Measurements from ENCODE around the gene OR11L1. TPM values are rescaled to one million over a fixed set of nuclear protein-coding genes. Genes with fewer than 3 reads are reported as not detected.

The OR11L1 gene
- total RNA-seq, 1 experiment from 2014 or later = not detected

GRCh38 chr1:247857985-247858619, 16.4 kb upstream of the OR11L1 start:
- Histone ChIP-seq H3K36me3 (ENCODE audit: control insufficient read depth, insufficient read depth, low read length) (no peaks in the 10 kb centered on the region), H3K9me3 (no peaks in the 10 kb centered on the region), H3K27me3 (replicated peaks; ENCODE audit: control insufficient read depth, insufficient read depth, low read length) (no peaks in the 10 kb centered on the region), H3K4me3 (ENCODE audit: low read depth, low read length) (no peak overlapping the region), H3K4me1 (no peaks in the 10 kb centered on the region)
- TF ChIP-seq CTCF (IDR thresholded peaks at IDR 0.05; ENCODE audit: insufficient read depth in 1 of 2, low read depth in 1 of 2, low read length in 1 of 2, severe bottlenecking in 1 of 2, unreplicated experiment in 1 of 2) = no peak
- no peak for DNase-seq
- peaks cover 6% of the 10 kb centered on the region for H3K9me3 Mint-ChIP-seq (ENCODE audit: unreplicated experiment)
- CTCF ChIA-PET = no interaction called here
- H3K36me3 Mint-ChIP-seq (ENCODE audit: insufficient read depth, unreplicated experiment) = no peaks in the 10 kb centered on the region
- no peak overlapping the region for H3K27ac Mint-ChIP-seq (ENCODE audit: unreplicated experiment)
- H3K4me1 Mint-ChIP-seq (ENCODE audit: low read depth, unreplicated experiment) = no peaks in the 10 kb centered on the region
- intact Hi-C loops (cut with micrococcal nuclease; ENCODE audit: unreplicated experiment) = no loop called here
- no TSS peak for BruUV-seq (replicated peaks)
- peaks cover 11% of the 10 kb centered on the region for H3K27me3 Mint-ChIP-seq (ENCODE audit: insufficient read depth, unreplicated experiment)
- POLR2A ChIA-PET = no interaction called here
- peak overlapping the region; percentile 66 for H3K4me3 Mint-ChIP-seq (ENCODE audit: unreplicated experiment)

- Mint-ChIP-seq H3K27ac (ENCODE audit: unreplicated experiment) (no peak within 1 kb of the TSS), H3K36me3 (ENCODE audit: insufficient read depth, unreplicated experiment) (no peaks in the 10 kb centered on the region), H3K27me3 (ENCODE audit: insufficient read depth, unreplicated experiment) (peaks cover 12% of the 10 kb centered on the region), H3K9me3 (ENCODE audit: unreplicated experiment) (peaks cover 11% of the 10 kb centered on the region), H3K4me3 (ENCODE audit: unreplicated experiment) (peak within 1 kb of the TSS; percentile 66), H3K4me1 (ENCODE audit: low read depth, unreplicated experiment) (no peaks in the 10 kb centered on the region)
- Histone ChIP-seq H3K9me3 (no peaks in the 10 kb centered on the region), H3K4me1 (no peaks in the 10 kb centered on the region), H3K4me3 (ENCODE audit: low read depth, low read length) (peak within 1 kb of the TSS; percentile 10; the same call in 1 of the 2 replicates), H3K36me3 (ENCODE audit: control insufficient read depth, insufficient read depth, low read length) (no peaks in the 10 kb centered on the region), H3K27me3 (replicated peaks; ENCODE audit: control insufficient read depth, insufficient read depth, low read length) (no peaks in the 10 kb centered on the region)
- intact Hi-C loops (cut with micrococcal nuclease; ENCODE audit: unreplicated experiment) = no loop called here
- TF ChIP-seq CTCF (IDR thresholded peaks at IDR 0.05; ENCODE audit: insufficient read depth in 1 of 2, low read depth in 1 of 2, low read length in 1 of 2, severe bottlenecking in 1 of 2, unreplicated experiment in 1 of 2) = peak in 1 of 2 experiments; percentile 20
- BruUV-seq (replicated peaks) = no TSS peak
- POLR2A ChIA-PET = no interaction called here
- DNase-seq = peak in 1 of 2 experiments; percentile 40
- CTCF ChIA-PET = no interaction called here
These were observed 15.6 kb upstream of the OR11L1 start, which contains the start of gene TRIM58 for GRCh38 chr1:247857069-247857984. TRIM58 (plus strand) TSS chr1:247857187; CDS start chr1:247857247, 60 bp downstream.

- intact Hi-C loops (cut with micrococcal nuclease; ENCODE audit: unreplicated experiment) = no loop called here
- Mint-ChIP-seq H3K9me3 (ENCODE audit: unreplicated experiment) (peaks cover 11% of the 10 kb centered on the region), H3K27ac (ENCODE audit: unreplicated experiment) (no peak overlapping the region), H3K4me1 (ENCODE audit: low read depth, unreplicated experiment) (no peaks in the 10 kb centered on the region), H3K4me3 (ENCODE audit: unreplicated experiment) (peak overlapping the region; percentile 66), H3K36me3 (ENCODE audit: insufficient read depth, unreplicated experiment) (no peaks in the 10 kb centered on the region), H3K27me3 (ENCODE audit: insufficient read depth, unreplicated experiment) (peaks cover 10% of the 10 kb centered on the region)
- Histone ChIP-seq H3K4me1 (no peaks in the 10 kb centered on the region), H3K36me3 (ENCODE audit: control insufficient read depth, insufficient read depth, low read length) (no peaks in the 10 kb centered on the region), H3K4me3 (ENCODE audit: low read depth, low read length) (no peak overlapping the region), H3K9me3 (no peaks in the 10 kb centered on the region), H3K27me3 (replicated peaks; ENCODE audit: control insufficient read depth, insufficient read depth, low read length) (no peaks in the 10 kb centered on the region)
- ChIA-PET CTCF (no interaction called here), POLR2A (no interaction called here)
- no TSS peak for BruUV-seq (replicated peaks)
- no peak for TF ChIP-seq CTCF (IDR thresholded peaks at IDR 0.05; ENCODE audit: insufficient read depth in 1 of 2, low read depth in 1 of 2, low read length in 1 of 2, severe bottlenecking in 1 of 2, unreplicated experiment in 1 of 2)
- no peak for DNase-seq
These were observed 14.2 kb upstream of the OR11L1 start for GRCh38 chr1:247855911-247856310.
